GM10248 (cell line): Measurements from ENCODE around the gene FUT2.
A peak's percentile ranks its signal among the peaks of the same experiment; 100 is the strongest.

Experiments used
- CTCF ChIA-PET: fragments of 300-600 bp; sonication (Branson Sonifier 250); formaldehyde crosslinking; extraction: SDS; loops from one replicate; lab custom pipeline; 2021; ENCODE audit warnings: antibody characterized with exemption; lab: Yijun Ruan, JAX
- POLR2A ChIA-PET: fragments of 350-650 bp; sonication (Branson Sonifier 250); formaldehyde crosslinking; extraction: SDS; loops from one replicate; lab custom pipeline; 2020; ENCODE audit warnings: antibody characterized with exemption; lab: Yijun Ruan, JAX
- DNase-seq: peaks from one replicate; pipeline ENCODE4 v3.0.0; 2012; ENCODE audit errors: extremely low spot score
- CTCF ChIP-seq: IDR thresholded peaks from 2 replicates; pipeline ENCODE4 v1.5.1; 2012; ENCODE audit warnings: mild to moderate bottlenecking, low read depth; ENCODE audit errors: extremely low read depth, missing control alignments, control extremely low read depth

FUT2 gene

GRCh38 chr19:48668761-48669160 is 27.0 kb upstream of the FUT2 start:
- ChIA-PET POLR2A (no interaction called here), CTCF (interaction anchor here (1.0 kb wide), 1 partner anchor 70 kb away, joined by 3 read pairs; no protein-coding TSS in a partner anchor)

GRCh38 chr19:48669903-48670668 is 25.7 kb upstream of the FUT2 start:
- POLR2A ChIA-PET, result no interaction called here
- DNase-seq, result peak; percentile 6
- TF ChIP-seq CTCF, result no peak
- CTCF ChIA-PET, result no interaction called here

More at GRCh38 chr19:48668761-48669160, 27.0 kb upstream of the FUT2 start:
- DNase-seq, result no peak
- no peak for TF ChIP-seq CTCF

GRCh38 chr19:48670699-48671445 is 24.9 kb upstream of the FUT2 start:
- peak; percentile 4 for DNase-seq
- ChIA-PET POLR2A (no interaction called here), CTCF (no interaction called here)
- TF ChIP-seq CTCF, result no peak

- CTCF ChIA-PET, result no interaction called here
- no peak for TF ChIP-seq CTCF
- peak; percentile 12 for DNase-seq
- POLR2A ChIA-PET, result no interaction called here
These were observed 24.2 kb upstream of the FUT2 start for GRCh38 chr19:48671446-48671995.

- POLR2A ChIA-PET, result no interaction called here
- DNase-seq, result no peak
- no peak for TF ChIP-seq CTCF
- CTCF ChIA-PET, result interaction anchor here (1.2 to 5.6 kb wide), 2 partner anchors 23 to 27 kb away, joined by 3 to 23 read pairs; partner anchors contain the start of gene CA11
These were observed 22.8 kb upstream of the FUT2 start, which contains the start of gene NTN5 for GRCh38 chr19:48672994-48673393. Gene NTN5, minus strand, starts transcription at chr19:48673017. Its CDS starts 2,031 bp downstream, at chr19:48670986.

- no peak for TF ChIP-seq CTCF
- no peak for DNase-seq
- ChIA-PET CTCF (interaction anchor here (1.1 to 5.6 kb wide), 15 partner anchors 7 to 169 kb away, joined by 3 to 23 read pairs (median 7); partner anchors contain the start of genes CA11 and HSD17B14), POLR2A (no interaction called here)
These were observed 22.2 kb upstream of the FUT2 start for GRCh38 chr19:48673436-48674100.
